Testis (tissue), 2 donors: ENCODE data around the gene ZNF804B.

Source experiments
- POLR2A ChIP-seq: fragments of 450-650 bp; IDR thresholded peaks from one replicate; pipeline ENCODE4 v1.6.1; 2017; ENCODE audit warnings: antibody characterized with exemption, mild to moderate bottlenecking, moderate library complexity
- TF ChIP-seq, protein P1 (sequence below), 3 experiments: fragments of 450-650 bp in 2 of 3; fragments of 200-600 bp in 1 of 3; sonication (generic) in 1 of 3; IDR thresholded peaks; one replicate each; pipeline ENCODE4 v1.5.1; 2016 to 2019; ENCODE audit warnings: antibody characterized with exemption in 3 of 3, mild to moderate bottlenecking in 2 of 3, moderate library complexity in 1 of 3

DNA sequence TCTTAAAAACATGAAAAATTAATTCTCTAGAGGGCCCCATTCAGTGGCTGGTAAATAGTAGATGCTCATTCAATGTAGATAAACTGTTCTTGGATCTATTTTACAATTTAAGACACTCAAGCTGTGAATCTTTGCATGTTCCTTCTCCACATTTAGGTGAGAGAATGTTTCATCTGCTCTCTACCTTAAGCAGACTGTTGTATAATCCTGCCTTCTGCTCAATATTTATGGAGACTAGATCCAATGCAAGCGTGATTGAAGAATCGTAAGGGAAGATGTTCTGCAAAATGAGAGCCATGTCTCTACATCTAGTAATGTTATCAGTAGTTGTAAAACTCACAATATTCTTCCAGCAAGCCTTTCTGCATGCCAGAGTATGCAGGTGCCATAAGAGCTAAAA lies 151.0 kb downstream of the ZNF804B start:
- TF ChIP-seq, protein P1, sequence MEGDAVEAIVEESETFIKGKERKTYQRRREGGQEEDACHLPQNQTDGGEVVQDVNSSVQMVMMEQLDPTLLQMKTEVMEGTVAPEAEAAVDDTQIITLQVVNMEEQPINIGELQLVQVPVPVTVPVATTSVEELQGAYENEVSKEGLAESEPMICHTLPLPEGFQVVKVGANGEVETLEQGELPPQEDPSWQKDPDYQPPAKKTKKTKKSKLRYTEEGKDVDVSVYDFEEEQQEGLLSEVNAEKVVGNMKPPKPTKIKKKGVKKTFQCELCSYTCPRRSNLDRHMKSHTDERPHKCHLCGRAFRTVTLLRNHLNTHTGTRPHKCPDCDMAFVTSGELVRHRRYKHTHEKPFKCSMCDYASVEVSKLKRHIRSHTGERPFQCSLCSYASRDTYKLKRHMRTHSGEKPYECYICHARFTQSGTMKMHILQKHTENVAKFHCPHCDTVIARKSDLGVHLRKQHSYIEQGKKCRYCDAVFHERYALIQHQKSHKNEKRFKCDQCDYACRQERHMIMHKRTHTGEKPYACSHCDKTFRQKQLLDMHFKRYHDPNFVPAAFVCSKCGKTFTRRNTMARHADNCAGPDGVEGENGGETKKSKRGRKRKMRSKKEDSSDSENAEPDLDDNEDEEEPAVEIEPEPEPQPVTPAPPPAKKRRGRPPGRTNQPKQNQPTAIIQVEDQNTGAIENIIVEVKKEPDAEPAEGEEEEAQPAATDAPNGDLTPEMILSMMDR (IDR thresholded peaks at IDR 0.05) = no peak
- TF ChIP-seq POLR2A = no peak
